ENCODE measurements around the gene SLC13A1. TPM values are rescaled to one million over a fixed set of nuclear protein-coding genes. Genes with fewer than 3 reads are reported as not detected.

The SLC13A1 gene
- total and polyA plus RNA-seq, 8 donors = 0.18 TPM; not detected in 7

GRCh38 chr7:123201901-123202300 lies 2.1 kb upstream of the SLC13A1 start:
- Histone ChIP-seq H3K4me3 (no peak overlapping the region), H3K27ac (no peak overlapping the region), H3K36me3 (no peaks in the 10 kb centered on the region), H3K4me1 (peaks cover 0 to 7% (median 0%) of the 10 kb centered on the region in 4 donors), H3K27me3 (no peaks in the 10 kb centered on the region), H3K9me3 (no peaks in the 10 kb centered on the region)
- intact Hi-C loops (cut with DNase I; ENCODE audit: low total_unique reads) = no loop called here
- 57 to 75% (median 60%) methylated on average over 3 of the region's 3 CpGs for WGBS, 5 donors
- no peak for TF ChIP-seq CTCF (IDR thresholded peaks at IDR 0.05)
- no peak for TF ChIP-seq EP300 (IDR thresholded peaks at IDR 0.05)
- TF ChIP-seq POLR2AphosphoS5 (IDR thresholded peaks at IDR 0.05) = no peak
- no peak for TF ChIP-seq POLR2A (IDR thresholded peaks at IDR 0.05)
- DNase-seq = no peak

GRCh38 chr7:123198668-123199652 lies 809 bp downstream of the SLC13A1 start:
- no peaks in the 10 kb centered on the region for H3K36me3 ChIP-seq
- H3K27me3 ChIP-seq = no peaks in the 10 kb centered on the region
- H3K4me1 ChIP-seq = peaks cover 0 to 7% (median 0%) of the 10 kb centered on the region in 4 donors
- no peaks in the 10 kb centered on the region for H3K9me3 ChIP-seq
- H3K4me3 ChIP-seq = no peak overlapping the region
- DNase-seq = peak in 1 of 2 donors; percentile 30
- H3K27ac ChIP-seq = peak overlapping the region in 1 of 5 donors; percentile 11
- TF ChIP-seq CTCF (IDR thresholded peaks at IDR 0.05) (no peak), EP300 (IDR thresholded peaks at IDR 0.05) (no peak), POLR2A (IDR thresholded peaks at IDR 0.05) (no peak), POLR2AphosphoS5 (IDR thresholded peaks at IDR 0.05) (no peak)
- 31 to 62% (median 37%) methylated on average over 2 of the region's 2 CpGs for WGBS, 5 donors
- intact Hi-C loops (cut with DNase I; ENCODE audit: low total_unique reads) = no loop called here

- Histone ChIP-seq H3K27ac (no peak overlapping the region), H3K36me3 (no peaks in the 10 kb centered on the region), H3K27me3 (no peaks in the 10 kb centered on the region), H3K4me3 (no peak overlapping the region), H3K9me3 (no peaks in the 10 kb centered on the region), H3K4me1 (peaks cover 0 to 7% (median 0%) of the 10 kb centered on the region in 4 donors)
- no peak for DNase-seq
- WGBS, 5 donors = 50 to 66% (median 61%) methylated on average over 2 of the region's 2 CpGs
- intact Hi-C loops (cut with DNase I; ENCODE audit: low total_unique reads) = no loop called here
- TF ChIP-seq POLR2AphosphoS5 (IDR thresholded peaks at IDR 0.05) = no peak
- no peak for TF ChIP-seq POLR2A (IDR thresholded peaks at IDR 0.05)
- TF ChIP-seq CTCF (IDR thresholded peaks at IDR 0.05) = no peak
- TF ChIP-seq EP300 (IDR thresholded peaks at IDR 0.05) = no peak
These were observed 1.7 kb downstream of the SLC13A1 start for GRCh38 chr7:123198111-123198510.

GRCh38 chr7:123193235-123193634 lies 6.5 kb downstream of the SLC13A1 start:
- 47 to 66% (median 60%) methylated on average over 2 of the region's 2 CpGs for WGBS, 5 donors
- H3K36me3 ChIP-seq = no peaks in the 10 kb centered on the region
- peaks cover 0 to 13% (median 4%) of the 10 kb centered on the region in 4 donors for H3K4me1 ChIP-seq
- TF ChIP-seq CTCF (IDR thresholded peaks at IDR 0.05) (no peak), POLR2AphosphoS5 (IDR thresholded peaks at IDR 0.05) (no peak), EP300 (IDR thresholded peaks at IDR 0.05) (no peak), POLR2A (IDR thresholded peaks at IDR 0.05) (no peak)
- H3K27me3 ChIP-seq = no peaks in the 10 kb centered on the region
- no peak overlapping the region for H3K27ac ChIP-seq
- DNase-seq = no peak
- intact Hi-C loops (cut with DNase I; ENCODE audit: low total_unique reads) = no loop called here
- H3K9me3 ChIP-seq = no peaks in the 10 kb centered on the region
- H3K4me3 ChIP-seq = no peak overlapping the region
